Left ventricle myocardium inferior (tissue), 1 donor: ENCODE results near the gene TMEM200A. TPM values are rescaled to one million over a fixed set of nuclear protein-coding genes. Genes with fewer than 3 reads are reported as not detected.

ENCODE experiments used
- DNase-seq: peaks from one replicate; pipeline ENCODE4 v3.0.0-alpha.2; 2020
- H3K27ac ChIP-seq: fragments of 200-600 bp; replicated peaks from 2 replicates; pipeline ENCODE4 v1.8.0; 2021
- H3K27me3 ChIP-seq: fragments of 200-600 bp; 2 replicates; pipeline ENCODE4 v1.8.0; 2021; ENCODE audit warnings: low read depth
- H3K36me3 ChIP-seq: fragments of 200-600 bp; 2 replicates; pipeline ENCODE4 v1.8.0; 2021
- H3K4me1 ChIP-seq: fragments of 200-600 bp; 2 replicates; pipeline ENCODE4 v1.8.0; 2021
- H3K4me3 ChIP-seq: fragments of 200-600 bp; 2 replicates; pipeline ENCODE4 v1.8.0; 2021; ENCODE audit warnings: mild to moderate bottlenecking, moderate library complexity
- H3K9me3 ChIP-seq: fragments of 200-600 bp; replicated peaks from 2 replicates; pipeline ENCODE4 v1.8.0; 2021
- intact Hi-C: fragments of 100-400 bp; cut with micrococcal nuclease; formaldehyde crosslinking; loops from one replicate; pipeline ENCODE4 v1.11.0; 2022
- total RNA-seq: library from RNA; stranded (reverse); fragmentation: NEBNext Ultra II Directional; extraction: Animal tissue kit (Norgen Biotek cat#: 25700); gene quantifications from one replicate; pipeline ENCODE4 v1.2.1, GENCODE V29; 2021
- TF ChIP-seq, protein P1 (sequence below): fragments of 200-600 bp; IDR thresholded peaks from 2 replicates; pipeline ENCODE4 v1.8.0; 2021; ENCODE audit warnings: antibody characterized with exemption, mild to moderate bottlenecking, borderline replicate concordance
- donor health status: DM: no; HTN: yes; CAD: no; lungs with severe emphysema.

The TMEM200A gene
- total RNA-seq, 1 donor from 2014 or later = not detected

DNA sequence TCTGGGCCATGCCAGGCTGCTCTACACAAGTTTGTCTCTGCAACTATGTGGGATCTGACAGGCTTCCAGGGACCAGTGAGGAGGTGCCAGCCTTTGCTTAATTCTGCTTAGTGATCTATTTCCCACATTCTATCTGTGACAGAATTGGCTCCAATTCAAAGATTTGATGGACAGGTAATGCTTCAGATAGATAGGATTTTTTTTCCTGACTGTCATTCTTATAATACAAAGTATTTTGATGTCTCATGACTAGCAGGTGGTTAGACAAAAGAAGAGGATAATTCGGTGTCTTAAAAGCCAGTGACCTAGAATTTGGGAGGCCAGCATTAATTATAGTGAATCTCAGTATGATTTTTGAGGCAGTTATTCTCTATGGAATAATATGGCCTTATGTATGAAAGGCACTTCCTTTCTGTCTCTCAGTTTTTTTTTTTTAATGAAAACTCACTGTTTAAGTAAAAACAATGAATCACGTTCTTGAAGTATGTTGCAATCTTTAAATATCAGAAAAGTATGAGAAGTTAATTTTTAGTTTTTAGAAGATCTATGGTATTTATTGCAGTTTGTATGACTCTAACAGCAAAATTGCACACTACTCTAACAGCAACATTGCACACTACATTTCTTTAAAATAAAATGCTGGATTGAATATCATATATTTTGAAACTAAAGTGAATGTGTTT is 43.7 kb downstream of the TMEM200A start:
- Histone ChIP-seq H3K36me3 (no peaks in the 10 kb centered on the region), H3K27me3 (peaks cover 9% of the 10 kb centered on the region), H3K4me1 (no peaks in the 10 kb centered on the region), H3K4me3 (no peak overlapping the region), H3K27ac (no peak overlapping the region), H3K9me3 (peaks cover 10% of the 10 kb centered on the region)
- TF ChIP-seq, protein P1, sequence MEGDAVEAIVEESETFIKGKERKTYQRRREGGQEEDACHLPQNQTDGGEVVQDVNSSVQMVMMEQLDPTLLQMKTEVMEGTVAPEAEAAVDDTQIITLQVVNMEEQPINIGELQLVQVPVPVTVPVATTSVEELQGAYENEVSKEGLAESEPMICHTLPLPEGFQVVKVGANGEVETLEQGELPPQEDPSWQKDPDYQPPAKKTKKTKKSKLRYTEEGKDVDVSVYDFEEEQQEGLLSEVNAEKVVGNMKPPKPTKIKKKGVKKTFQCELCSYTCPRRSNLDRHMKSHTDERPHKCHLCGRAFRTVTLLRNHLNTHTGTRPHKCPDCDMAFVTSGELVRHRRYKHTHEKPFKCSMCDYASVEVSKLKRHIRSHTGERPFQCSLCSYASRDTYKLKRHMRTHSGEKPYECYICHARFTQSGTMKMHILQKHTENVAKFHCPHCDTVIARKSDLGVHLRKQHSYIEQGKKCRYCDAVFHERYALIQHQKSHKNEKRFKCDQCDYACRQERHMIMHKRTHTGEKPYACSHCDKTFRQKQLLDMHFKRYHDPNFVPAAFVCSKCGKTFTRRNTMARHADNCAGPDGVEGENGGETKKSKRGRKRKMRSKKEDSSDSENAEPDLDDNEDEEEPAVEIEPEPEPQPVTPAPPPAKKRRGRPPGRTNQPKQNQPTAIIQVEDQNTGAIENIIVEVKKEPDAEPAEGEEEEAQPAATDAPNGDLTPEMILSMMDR = no peak
- no peak for DNase-seq
- intact Hi-C loops = no loop called here

- Histone ChIP-seq H3K4me3 (no peak overlapping the region), H3K27me3 (peaks cover 9% of the 10 kb centered on the region), H3K27ac (no peak overlapping the region), H3K4me1 (no peaks in the 10 kb centered on the region), H3K9me3 (peaks cover 10% of the 10 kb centered on the region), H3K36me3 (no peaks in the 10 kb centered on the region)
- TF ChIP-seq, protein P1 = no peak
- DNase-seq = no peak
- intact Hi-C loops = no loop called here
Observed at GRCh38 chr6:130411481-130411880, 45.7 kb downstream of the TMEM200A start.

DNA sequence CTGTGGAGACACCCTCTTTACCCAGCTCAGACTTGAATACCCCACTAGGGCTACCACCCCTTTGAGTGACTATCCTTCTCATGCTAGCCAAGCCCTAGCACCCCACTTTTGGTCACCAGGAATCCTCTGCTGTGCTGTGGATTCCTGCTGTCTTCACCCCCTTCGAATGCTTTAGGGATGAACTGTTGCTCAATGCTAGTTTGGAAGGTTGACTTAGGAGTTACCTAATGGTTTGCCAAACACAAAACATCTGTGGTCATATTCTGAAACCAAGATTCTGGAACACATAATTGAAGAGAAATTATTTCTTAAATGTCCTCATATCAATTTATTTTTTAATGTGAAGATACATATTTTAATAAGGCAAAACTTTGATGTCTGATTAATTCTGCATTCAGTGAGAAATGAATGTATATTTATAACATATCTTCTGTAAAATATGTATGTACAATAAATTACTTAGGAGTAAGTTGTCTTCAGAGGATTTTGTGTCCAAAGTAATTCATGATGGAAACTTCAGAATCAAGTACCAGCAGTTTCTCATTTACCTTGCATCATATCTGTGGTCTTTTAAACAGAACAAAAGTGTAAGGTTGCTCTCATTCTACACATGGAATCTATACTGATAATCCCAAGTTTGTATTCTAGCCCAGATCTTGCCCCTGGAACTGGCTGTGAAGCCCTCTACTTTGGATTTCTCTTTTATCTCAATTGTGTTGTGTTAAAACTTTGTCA is 46.9 kb downstream of the TMEM200A start:
- Histone ChIP-seq H3K4me3 (no peak overlapping the region), H3K4me1 (no peaks in the 10 kb centered on the region), H3K36me3 (no peaks in the 10 kb centered on the region), H3K9me3 (peaks cover 10% of the 10 kb centered on the region), H3K27ac (no peak overlapping the region), H3K27me3 (peaks cover 8% of the 10 kb centered on the region)
- intact Hi-C loops = no loop called here
- TF ChIP-seq, protein P1 = no peak
- DNase-seq = no peak

GRCh38 chr6:130417951-130418350 is 52.1 kb downstream of the TMEM200A start:
- TF ChIP-seq, protein P1 = no peak
- no peak for DNase-seq
- no peaks in the 10 kb centered on the region for H3K4me1 ChIP-seq
- no peaks in the 10 kb centered on the region for H3K9me3 ChIP-seq
- no peaks in the 10 kb centered on the region for H3K36me3 ChIP-seq
- H3K4me3 ChIP-seq = no peak overlapping the region
- H3K27ac ChIP-seq = no peak overlapping the region
- H3K27me3 ChIP-seq = no peaks in the 10 kb centered on the region
- intact Hi-C loops = no loop called here

DNA sequence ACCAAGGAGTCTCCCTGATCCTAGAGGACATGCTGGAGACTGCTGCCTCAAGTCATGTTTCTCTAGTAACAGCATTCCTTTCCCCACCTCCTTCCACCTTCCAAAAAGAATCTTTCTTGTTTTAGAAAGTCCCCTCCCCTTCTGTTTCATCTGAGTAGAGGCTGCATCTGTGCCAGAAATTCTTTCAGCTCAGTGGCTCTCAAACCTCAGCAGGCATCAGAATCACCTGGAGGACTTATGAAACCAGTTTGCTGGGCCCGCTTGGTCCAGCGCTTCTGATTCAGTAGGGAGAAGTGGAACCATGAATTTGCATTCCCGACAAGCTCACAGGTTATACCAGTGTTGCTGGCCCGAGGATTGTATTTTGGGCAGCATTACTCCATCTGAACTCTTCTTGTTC is 55.1 kb downstream of the TMEM200A start:
- Histone ChIP-seq H3K9me3 (no peaks in the 10 kb centered on the region), H3K27ac (no peak overlapping the region), H3K4me1 (no peaks in the 10 kb centered on the region), H3K4me3 (no peak overlapping the region), H3K36me3 (no peaks in the 10 kb centered on the region), H3K27me3 (no peaks in the 10 kb centered on the region)
- intact Hi-C loops = no loop called here
- no peak for DNase-seq
- TF ChIP-seq, protein P1 = no peak
